ENCODE measurements around the gene ZNF346.
"Not testable (repeated sequence)": the region's sequence is repeated elsewhere in the genome, so short reads cannot be mapped to it uniquely, and the experiment has no call there.

ZNF346 gene

DNA sequence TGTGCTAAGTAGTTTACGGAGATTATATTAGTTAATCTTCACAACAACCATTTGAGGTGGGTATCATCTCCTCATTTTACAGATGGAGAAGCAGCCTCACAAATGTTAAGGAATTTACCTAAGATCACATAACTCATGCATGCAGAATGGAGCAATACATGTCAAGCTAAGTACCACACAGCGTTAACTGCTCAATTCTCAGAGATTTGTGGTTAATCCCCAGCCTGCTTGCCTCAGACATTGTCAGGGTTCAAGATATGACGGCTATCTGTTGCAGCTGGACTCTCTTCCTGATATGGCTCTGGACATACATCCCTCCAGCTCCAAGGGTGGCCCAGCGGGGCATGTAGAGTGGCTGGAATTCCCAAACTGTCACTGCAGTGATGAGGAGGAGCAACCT, 7.3 kb upstream of the ZNF346 start:
- no peak for DNase-seq

GRCh38 chr5:177018341-177018740, 4.2 kb upstream of the ZNF346 start:
- DNase-seq = no peak

DNA sequence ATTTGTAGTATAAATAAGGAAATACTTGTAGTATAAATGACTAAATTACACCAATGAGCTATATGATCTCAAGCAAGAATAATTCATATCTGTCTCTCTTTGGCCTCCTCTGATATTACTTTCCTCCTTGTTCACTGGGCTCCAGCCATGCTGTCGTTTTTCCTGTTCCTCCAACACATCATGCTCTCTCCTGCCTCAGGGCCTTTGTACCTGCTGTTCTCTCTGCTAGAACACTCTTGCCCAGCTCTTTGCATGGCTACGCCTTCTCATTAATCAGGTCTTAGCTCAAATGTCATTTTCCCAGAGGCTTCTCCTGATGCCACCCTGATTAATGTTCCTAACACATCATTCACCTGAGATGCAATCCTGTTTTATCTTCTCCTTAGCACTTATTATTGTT, 2.5 kb upstream of the ZNF346 start:
- no peak for DNase-seq

GRCh38 chr5:177023303-177023664, 788 bp downstream of the ZNF346 start:
- no peak for DNase-seq

- DNase-seq = no peak
These were observed 2.1 kb downstream of the ZNF346 start for GRCh38 chr5:177024559-177024958.

DNA sequence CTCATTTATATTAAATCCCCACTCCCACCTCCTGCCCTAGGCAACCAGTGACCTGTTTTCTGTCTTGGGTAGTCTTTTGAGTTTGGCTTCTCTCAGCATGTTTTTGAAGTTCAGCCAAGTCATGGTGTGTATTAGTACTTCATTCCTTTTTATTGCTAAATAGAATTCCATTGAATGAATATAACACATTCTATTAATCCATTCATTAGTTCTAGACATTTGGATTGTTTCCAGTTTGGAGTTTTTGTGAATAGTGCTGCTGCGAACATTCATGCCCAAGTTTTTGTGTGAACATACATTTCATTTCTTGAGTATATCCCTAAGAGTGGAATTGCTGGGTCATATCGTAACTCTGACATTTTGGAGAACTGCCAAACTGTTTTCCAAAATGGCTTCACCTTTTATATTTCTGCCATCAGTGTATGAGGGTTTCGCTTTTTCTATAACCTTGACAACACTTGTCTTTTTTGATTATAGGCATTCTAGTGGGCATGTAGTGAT, 2.7 kb downstream of the ZNF346 start:
- no peak for DNase-seq

- no peak for DNase-seq
These were observed 5.2 kb downstream of the ZNF346 start for GRCh38 chr5:177027665-177028064.

DNA sequence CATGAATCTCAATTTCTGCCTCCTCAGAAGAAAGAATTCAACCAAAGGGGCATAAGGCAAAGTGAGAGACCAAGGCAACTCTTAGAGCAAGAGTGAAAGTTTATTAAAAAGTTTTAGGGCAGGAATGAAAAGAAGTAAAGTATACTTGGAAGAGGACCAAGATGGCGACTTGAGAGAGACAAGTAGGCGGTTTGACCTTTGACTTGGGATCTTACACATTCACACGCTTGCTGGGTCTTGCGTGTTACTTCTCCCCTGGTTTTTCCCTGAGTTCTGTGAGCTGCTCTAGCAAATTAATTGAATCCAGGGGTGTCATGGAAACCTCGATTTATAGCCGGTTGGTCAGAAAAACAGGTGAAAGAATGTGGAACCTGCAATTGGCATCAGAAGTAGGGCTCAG, 7.0 kb downstream of the ZNF346 start:
- no peak for DNase-seq

DNA sequence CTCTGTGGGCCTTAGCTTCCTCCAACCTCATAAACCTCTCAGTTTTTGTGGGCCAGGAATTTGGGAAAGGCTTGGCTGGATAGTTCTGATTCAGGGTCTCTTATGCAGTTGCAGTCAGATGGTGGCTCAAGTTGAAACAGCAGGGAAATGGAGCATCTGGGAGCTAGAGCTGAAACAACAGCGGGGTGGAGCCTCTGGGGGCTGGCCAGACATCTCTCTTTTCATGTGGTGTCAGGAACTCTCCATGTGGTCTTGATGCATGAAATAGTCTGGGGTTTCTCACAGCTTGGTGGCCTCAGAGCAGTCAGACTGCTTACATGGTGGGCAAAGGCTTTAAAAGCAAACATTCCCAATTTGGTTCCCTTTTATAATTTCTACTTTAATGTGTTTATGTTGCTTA, 13.5 kb downstream of the ZNF346 start:
- DNase-seq = no peak

- DNase-seq = no peak
These were observed 13.9 kb downstream of the ZNF346 start for GRCh38 chr5:177036443-177036842.

GRCh38 chr5:177036921-177037320, 14.4 kb downstream of the ZNF346 start:
- no peak for DNase-seq

DNA sequence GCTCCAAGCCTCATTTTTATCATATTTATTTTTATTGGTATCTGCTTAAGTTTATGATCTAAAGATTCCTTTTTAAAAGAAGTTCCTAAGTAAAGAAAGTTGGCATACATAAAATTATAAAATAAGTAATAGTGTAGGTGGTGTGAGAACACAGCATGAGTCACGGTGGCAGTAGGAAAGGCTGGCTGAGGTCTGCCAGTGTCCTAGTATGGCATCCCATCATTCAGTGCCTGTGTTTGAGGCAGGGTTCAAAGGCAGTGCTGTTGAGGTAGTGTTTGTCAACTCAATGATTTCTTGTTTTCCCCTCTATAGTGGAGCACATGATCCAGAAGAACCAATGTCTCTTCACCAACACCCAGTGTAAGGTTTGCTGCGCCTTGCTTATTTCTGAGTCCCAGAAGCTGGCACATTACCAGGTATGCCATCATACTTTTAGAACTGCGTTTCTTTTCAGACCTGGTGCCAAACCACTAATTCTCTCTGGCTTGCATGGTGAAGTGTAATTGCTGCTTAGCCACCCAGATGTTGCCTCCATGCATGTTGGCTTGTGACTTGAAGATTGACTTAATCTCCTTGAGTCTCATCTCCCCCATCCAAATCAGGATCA, 18.4 kb downstream of the ZNF346 start:
- no peak for DNase-seq

GRCh38 chr5:177041936-177042335, 19.4 kb downstream of the ZNF346 start:
- DNase-seq = no peak

DNA sequence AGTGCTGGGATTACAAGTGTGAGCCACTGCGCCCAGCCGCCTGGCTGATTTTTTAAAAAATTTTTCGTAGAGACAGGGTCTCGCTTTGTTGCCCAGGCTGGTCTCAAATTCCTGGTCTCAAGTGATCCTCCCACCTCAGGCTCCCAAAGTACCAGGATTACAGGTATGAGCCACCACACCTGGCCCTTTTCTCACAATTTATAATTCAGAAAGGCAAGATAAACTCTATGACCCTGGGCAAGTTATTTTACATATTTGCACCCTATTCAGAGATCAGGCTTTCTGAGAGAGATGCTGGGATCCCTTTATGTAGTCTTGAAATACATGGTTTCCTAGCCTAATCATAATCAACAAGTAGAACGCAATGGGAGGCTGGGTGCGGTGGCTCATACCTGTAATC, 20.6 kb downstream of the ZNF346 start:
- DNase-seq = no peak

DNA sequence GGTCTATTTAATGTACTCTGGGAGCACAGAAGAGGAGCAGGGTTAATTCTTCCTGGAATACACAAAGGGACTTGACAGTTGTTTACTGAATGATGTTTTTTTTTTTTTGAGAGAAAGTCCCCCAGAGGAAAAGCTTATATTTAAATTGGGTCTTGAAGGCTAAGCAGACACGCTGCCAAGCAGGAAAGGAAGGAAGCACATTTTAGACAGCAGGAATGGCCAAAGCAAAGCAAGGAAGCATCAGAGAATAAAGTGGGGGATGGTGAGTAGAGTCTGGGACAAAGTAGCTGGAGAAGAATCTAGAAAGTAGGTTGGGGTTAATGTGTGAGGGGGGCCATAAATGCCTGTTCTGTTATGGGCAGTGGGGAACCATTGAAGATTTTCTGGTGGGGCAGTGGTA, 21.5 kb downstream of the ZNF346 start:
- no peak for DNase-seq

DNA sequence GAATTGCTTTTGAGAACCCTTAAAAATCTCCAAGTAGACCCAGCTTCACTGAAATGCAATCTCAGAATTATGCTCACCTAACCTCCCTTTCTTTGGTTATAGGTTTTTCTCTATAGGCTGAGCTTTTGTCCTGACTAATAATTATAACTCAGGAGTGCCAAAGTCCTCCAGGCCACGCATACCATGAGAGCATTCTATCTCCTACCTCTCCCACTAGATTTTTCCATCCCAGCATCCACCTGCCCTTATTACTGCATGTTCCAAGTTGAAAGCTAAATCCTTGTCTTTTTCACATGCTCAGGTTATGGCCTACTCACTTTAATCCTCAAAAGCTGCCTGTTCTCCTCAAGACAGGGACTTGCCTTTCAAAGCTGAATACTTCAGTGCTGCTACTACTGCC, 22.1 kb downstream of the ZNF346 start:
- no peak for DNase-seq

DNA sequence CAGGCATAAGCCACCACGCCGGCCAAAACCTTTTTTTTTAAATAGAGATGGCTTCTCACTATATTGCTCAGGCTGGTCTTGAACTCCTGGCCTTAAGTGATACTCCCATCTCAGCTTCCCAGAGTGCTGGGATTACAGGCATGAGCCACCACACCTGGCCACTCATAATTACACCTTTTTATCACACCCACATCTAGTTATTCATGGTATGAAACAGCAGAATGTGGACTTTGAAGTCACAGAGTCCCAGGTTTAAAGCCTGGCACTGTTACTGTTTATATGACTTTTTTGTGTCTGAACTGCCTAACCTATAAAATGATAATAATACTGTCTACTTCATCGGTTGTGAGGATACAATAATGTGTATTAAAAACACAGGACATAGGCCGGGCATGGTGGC, 23.1 kb downstream of the ZNF346 start:
- no peak for DNase-seq

DNA sequence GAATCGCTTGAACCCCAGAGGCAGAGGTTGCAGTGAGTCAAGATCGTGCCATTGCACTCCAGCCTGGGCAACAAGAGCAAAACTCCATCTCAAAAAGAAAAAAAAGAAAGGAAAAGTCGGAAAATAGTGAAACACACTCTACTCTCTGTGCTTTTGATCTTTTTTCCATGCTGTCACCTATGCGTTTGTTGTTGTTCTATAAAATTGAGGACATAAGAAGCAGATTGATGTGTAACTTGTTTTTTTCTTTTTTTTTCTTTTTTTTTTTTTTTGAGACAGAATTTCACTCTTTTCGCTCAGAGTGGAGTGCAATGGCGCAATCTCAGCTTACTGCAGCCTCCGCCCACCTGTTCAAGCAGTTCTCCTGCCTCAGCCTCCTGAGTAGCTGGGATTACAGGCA, 26.0 kb downstream of the ZNF346 start:
- DNase-seq = not testable (repeated sequence)

- DNase-seq = no peak
These were observed 26.8 kb downstream of the ZNF346 start for GRCh38 chr5:177049285-177049684.

DNA sequence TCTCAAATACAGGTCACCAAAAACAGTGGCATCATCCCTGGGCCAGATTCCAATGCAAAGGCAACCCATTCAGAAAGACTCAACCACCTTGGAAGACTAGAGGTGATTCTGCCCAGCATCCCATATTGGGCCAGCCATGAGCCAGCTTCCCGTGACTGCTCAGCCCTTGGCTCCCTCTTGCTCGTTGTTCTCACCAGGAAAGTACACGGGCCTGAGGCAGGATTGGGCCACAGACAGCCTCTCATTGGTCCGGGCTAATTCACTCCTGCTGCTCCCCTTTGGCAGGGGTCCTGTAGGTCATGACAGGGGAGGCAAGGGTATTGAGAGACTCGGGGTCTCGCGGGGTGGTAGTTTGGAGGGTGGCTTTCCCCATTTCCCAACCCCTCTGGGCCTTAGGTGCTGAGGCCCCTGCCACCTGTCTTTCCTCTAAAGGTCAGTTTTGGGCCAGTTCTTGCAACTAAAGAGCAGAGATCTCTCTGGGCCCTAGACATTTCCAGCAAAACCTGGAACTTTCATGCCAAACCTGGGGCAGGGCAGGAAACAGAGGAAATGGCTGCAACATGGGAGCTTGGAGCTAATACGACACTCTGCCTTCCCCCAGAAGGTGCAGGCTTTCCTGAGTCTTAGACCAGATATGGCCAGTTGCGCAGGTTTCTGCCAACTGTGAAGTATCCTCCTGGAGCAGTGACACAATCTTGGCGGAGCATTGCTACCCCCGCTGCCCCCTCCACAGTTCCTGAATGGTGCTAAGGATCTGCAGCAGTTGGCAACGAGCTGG, 42.2 kb downstream of the ZNF346 start:
- no peak for DNase-seq

- no peak for DNase-seq
These were observed 43.0 kb downstream of the ZNF346 start for GRCh38 chr5:177065491-177065890.

GRCh38 chr5:177066224-177066623, 43.7 kb downstream of the ZNF346 start:
- DNase-seq = no peak

GRCh38 chr5:177067503-177067902, 45.0 kb downstream of the ZNF346 start:
- no peak for DNase-seq

GRCh38 chr5:177070536-177071191, 48.2 kb downstream of the ZNF346 start:
- no peak for DNase-seq

All from left hindlimb (tissue), 1 donor.